Spinal cord (tissue), 10 donors: ENCODE results near the gene WDR5. TPM values are rescaled to one million over a fixed set of nuclear protein-coding genes. Genes with fewer than 3 reads are reported as not detected.
A peak's percentile ranks its signal among the peaks of the same experiment; 100 is the strongest.

Experiments
- DNase-seq, 6 donors: peaks; one replicate each; pipeline versions ENCODE4 v3.0.0 to v3.0.0-alpha.2; 2013 to 2015; ENCODE audit warnings: low spot score in 6 of 6, low read depth in 4 of 6
- H3K27ac ChIP-seq: one replicate; pipeline ENCODE4 v1.5.1; 2013; ENCODE audit warnings: low read depth, low read length, control low read depth
- H3K27me3 ChIP-seq: one replicate; pipeline ENCODE4 v1.6.1; 2013; ENCODE audit warnings: low read length; ENCODE audit not compliant: control insufficient read depth, insufficient read depth
- H3K36me3 ChIP-seq: one replicate; pipeline ENCODE4 v1.6.1; 2013; ENCODE audit warnings: low read length; ENCODE audit not compliant: control insufficient read depth, insufficient read depth
- H3K4me1 ChIP-seq: one replicate; pipeline ENCODE4 v1.6.1; 2013; ENCODE audit warnings: low read length; ENCODE audit not compliant: control insufficient read depth, insufficient read depth
- H3K4me3 ChIP-seq: one replicate; pipeline ENCODE4 v1.5.1; 2013; ENCODE audit warnings: low read depth, low read length, control low read depth
- H3K9me3 ChIP-seq: one replicate; pipeline ENCODE4 v1.6.1; 2013; ENCODE audit warnings: low read length; ENCODE audit not compliant: control insufficient read depth, insufficient read depth
- WGBS: methylation state at CpG from one replicate; pipeline ENCODE4 v1.1.5; 2013; ENCODE audit warnings: missing lambda C conversion rate; ENCODE audit not compliant: insufficient coverage; 5-methylcytosine and 5-hydroxymethylcytosine counted together
- polyA plus RNA-seq, 2 donors: library from polyadenylated mRNA; unstranded; fragments of 120-200 nt; gene quantifications; one replicate each; pipeline ENCODE4 v1.2.1, GENCODE V29; 2013; ENCODE audit not compliant: insufficient read length in 2 of 2
- total RNA-seq, 2 donors: library from RNA; depleted of rRNA in 1 of 2; stranded (reverse); fragments of 120-200 nt in 1 of 2; fragments of >200 nt in 1 of 2; gene quantifications; one replicate each; pipeline versions ENCODE4 v1.2.3 to v1.2.4, GENCODE V29; 2013 to 2014
- donor health status: healthy.

Gene WDR5
- total and polyA plus RNA-seq, 4 donors: 15.1 to 39.0 (median 30.1) TPM

DNA sequence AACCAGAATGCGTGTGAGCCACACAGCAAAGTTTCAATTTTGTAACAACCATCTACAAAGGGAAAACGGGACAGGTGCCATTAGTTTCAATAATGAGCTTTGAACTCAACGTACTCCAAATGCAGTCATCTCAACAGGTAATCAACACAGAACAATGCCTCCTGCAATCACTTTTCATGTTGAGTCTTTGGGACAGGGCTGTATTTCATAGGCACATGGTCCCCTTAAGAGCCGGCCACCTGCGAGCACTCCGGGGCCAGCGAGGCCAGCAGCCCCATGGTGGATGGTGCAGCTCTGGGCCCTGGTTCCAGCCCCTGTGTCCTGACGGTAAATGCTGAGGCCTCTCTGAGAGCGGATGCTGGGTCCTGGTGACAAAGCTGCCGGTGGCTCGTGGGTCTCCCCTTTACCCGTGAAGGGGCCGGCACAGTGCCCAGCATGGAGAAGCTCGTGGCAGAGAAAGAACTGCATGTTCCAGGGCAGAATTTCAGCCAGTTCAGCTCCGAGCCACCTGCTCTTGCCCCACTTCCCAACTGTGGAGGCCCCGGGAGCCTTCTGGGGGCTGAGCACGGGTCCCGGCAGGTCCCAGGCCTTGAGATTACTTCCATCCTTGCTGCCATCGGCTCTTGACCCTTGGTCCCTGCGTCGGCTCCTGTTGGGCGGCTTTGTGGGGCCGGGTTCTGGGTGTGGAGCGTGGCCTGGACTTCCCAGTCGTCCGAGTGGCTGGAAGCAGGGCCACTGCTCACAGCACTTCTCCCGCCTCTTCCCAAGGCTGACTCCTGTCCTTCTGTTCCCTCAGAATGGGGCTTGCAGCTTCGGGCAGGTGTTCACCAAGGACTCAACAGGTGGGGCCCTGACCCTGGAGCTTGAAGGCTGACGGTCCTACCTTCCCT, 54.6 kb downstream of the WDR5 start:
- H3K27ac ChIP-seq: no peak overlapping the region
- DNase-seq: peak in 1 of 6 donors; percentile 3

GRCh38 chr9:134191455-134192209, 55.8 kb downstream of the WDR5 start:
- peak in 1 of 6 donors; percentile 0 for DNase-seq
- WGBS: 85% methylated on average over 4 of the region's 6 CpGs
- Histone ChIP-seq H3K36me3 (no peaks in the 10 kb centered on the region), H3K4me3 (no peak overlapping the region), H3K27me3 (no peaks in the 10 kb centered on the region), H3K9me3 (no peaks in the 10 kb centered on the region), H3K27ac (no peak overlapping the region), H3K4me1 (peaks cover 35% of the 10 kb centered on the region)

More for the DNA sequence above, 54.6 kb downstream of the WDR5 start:
- Histone ChIP-seq H3K4me1 (peaks cover 39% of the 10 kb centered on the region), H3K27me3 (no peaks in the 10 kb centered on the region), H3K4me3 (no peak overlapping the region), H3K36me3 (no peaks in the 10 kb centered on the region), H3K9me3 (no peaks in the 10 kb centered on the region)
- WGBS: 90% methylated on average over 27 of the region's 29 CpGs

DNA sequence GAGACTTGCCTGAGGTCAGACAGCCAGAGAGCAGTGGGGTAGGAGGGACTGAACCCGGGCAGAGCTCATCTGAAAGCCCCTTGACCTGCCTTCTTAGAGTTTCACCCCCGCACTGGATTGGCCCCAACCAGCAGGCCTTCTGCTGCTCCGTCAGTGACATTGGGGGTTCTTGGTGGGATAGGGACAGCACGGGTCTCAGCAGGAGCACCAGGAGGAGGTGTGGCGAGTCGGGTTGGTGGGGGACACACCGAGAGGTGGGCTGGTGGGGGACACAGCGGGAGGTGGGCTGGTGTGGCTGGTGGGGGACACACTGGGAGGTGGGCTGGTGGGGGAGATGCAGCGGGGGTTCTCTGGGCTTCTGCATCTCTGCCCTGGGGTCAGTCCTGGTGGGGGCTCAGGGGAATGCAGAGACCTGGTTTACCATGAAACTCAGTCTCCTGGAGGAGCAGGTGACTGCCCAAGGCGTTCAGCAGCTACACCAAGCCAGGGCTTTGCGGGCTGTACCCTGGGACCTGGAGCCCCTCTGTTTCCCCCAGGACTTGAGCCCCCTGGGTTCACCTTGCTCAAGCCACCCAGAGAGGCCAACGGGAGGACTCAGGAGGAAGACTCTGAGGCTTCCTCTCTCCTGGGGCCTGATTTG, 56.5 kb downstream of the WDR5 start:
- Histone ChIP-seq H3K27ac (no peak overlapping the region), H3K9me3 (no peaks in the 10 kb centered on the region), H3K4me1 (peaks cover 35% of the 10 kb centered on the region), H3K27me3 (no peaks in the 10 kb centered on the region), H3K36me3 (no peaks in the 10 kb centered on the region), H3K4me3 (no peak overlapping the region)
- no peak for DNase-seq
- WGBS: 77% methylated on average over 10 of the region's 12 CpGs

- no peak overlapping the region for H3K4me3 ChIP-seq
- H3K27ac ChIP-seq: no peak overlapping the region
- DNase-seq: peak in 1 of 6 donors; percentile 0
- 76% methylated on average over 21 of the region's 21 CpGs for WGBS
- no peaks in the 10 kb centered on the region for H3K9me3 ChIP-seq
- peaks cover 31% of the 10 kb centered on the region for H3K4me1 ChIP-seq
- H3K36me3 ChIP-seq: no peaks in the 10 kb centered on the region
- H3K27me3 ChIP-seq: no peaks in the 10 kb centered on the region
Measured at GRCh38 chr9:134192951-134193731, 57.3 kb downstream of the WDR5 start.

- Histone ChIP-seq H3K4me3 (no peak overlapping the region), H3K27me3 (no peaks in the 10 kb centered on the region), H3K4me1 (peaks cover 22% of the 10 kb centered on the region), H3K9me3 (no peaks in the 10 kb centered on the region), H3K36me3 (no peaks in the 10 kb centered on the region), H3K27ac (no peak overlapping the region)
- WGBS: 94% methylated on average over 9 of the region's 11 CpGs
- no peak for DNase-seq
Measured at GRCh38 chr9:134193912-134194535, 58.1 kb downstream of the WDR5 start.

GRCh38 chr9:134195558-134195957, 59.7 kb downstream of the WDR5 start:
- Histone ChIP-seq H3K27me3 (no peaks in the 10 kb centered on the region), H3K27ac (no peak overlapping the region), H3K4me3 (no peak overlapping the region), H3K9me3 (no peaks in the 10 kb centered on the region), H3K4me1 (peaks cover 7% of the 10 kb centered on the region), H3K36me3 (no peaks in the 10 kb centered on the region)
- DNase-seq: no peak
- WGBS: 87% methylated on average over 3 of the region's 6 CpGs

DNA sequence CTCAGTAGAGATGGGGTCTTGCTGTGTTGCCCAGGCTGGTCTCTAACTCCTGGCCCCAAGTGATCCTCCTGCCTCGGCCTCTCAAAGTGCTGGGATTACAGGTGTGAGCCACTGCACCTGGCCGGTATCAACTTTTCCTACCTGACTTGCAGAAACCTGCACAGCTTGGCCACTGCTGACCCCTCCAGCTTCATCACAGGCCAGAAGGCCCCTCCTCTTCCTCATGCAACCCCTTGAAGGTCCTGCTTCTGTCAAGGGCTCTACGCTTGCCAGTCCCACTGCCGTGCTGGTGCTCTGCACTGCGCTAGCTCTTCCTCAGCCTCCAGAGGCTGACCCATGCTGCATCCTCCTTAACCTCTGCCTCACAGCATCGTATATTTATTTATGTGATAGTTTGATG, 61.0 kb downstream of the WDR5 start:
- Histone ChIP-seq H3K4me3 (no peak overlapping the region), H3K36me3 (no peaks in the 10 kb centered on the region), H3K27me3 (no peaks in the 10 kb centered on the region), H3K9me3 (peaks cover 2% of the 10 kb centered on the region), H3K4me1 (peaks cover 6% of the 10 kb centered on the region), H3K27ac (no peak overlapping the region)
- DNase-seq: no peak
- 97% methylated on average over 4 of the region's 6 CpGs for WGBS

DNA sequence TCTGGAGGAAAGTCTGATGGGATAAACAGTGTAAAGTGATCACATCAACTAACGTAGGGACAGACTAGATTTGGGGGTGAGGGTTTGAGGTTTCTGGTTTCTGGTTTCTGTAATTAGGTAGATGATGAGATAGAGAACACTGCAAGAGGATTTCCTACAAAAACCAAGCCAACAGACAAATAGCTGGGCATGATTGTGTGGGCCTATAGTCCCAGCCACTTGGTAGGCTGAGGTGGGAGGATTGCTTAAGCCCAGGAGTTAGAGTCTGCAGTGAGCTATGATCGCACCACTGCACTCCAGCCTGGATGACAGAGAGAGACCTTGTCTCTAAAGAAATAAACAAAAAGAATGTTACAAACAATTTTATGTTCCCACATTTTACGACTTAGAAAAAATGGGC, 62.9 kb downstream of the WDR5 start:
- peaks cover 4% of the 10 kb centered on the region for H3K9me3 ChIP-seq
- DNase-seq: no peak
- H3K4me1 ChIP-seq: no peaks in the 10 kb centered on the region
- H3K27me3 ChIP-seq: no peaks in the 10 kb centered on the region
- no peak overlapping the region for H3K4me3 ChIP-seq
- H3K27ac ChIP-seq: no peak overlapping the region
- 86% methylated on average over 1 of the region's 3 CpGs for WGBS
- H3K36me3 ChIP-seq: no peaks in the 10 kb centered on the region

- Histone ChIP-seq H3K27me3 (no peaks in the 10 kb centered on the region), H3K36me3 (no peaks in the 10 kb centered on the region), H3K9me3 (peaks cover 4% of the 10 kb centered on the region), H3K4me3 (no peak overlapping the region), H3K27ac (no peak overlapping the region), H3K4me1 (peaks cover 13% of the 10 kb centered on the region)
- DNase-seq: no peak
- no CpG with 5 or more reads among the region's 1 CpG for WGBS
Measured at GRCh38 chr9:134200730-134201129, 64.8 kb downstream of the WDR5 start.
